NCI-H69 (cell line): Measurements from ENCODE around the gene FOCAD.

ENCODE experiments used
- DNase-seq: peaks from one replicate; lab custom pipeline; 2025; lab: John Stamatoyannopoulos, UW

FOCAD gene

GRCh38 chr9:20683351-20684034 is 566 bp upstream of the FOCAD start:
- DNase-seq, result peak; percentile 81

DNA sequence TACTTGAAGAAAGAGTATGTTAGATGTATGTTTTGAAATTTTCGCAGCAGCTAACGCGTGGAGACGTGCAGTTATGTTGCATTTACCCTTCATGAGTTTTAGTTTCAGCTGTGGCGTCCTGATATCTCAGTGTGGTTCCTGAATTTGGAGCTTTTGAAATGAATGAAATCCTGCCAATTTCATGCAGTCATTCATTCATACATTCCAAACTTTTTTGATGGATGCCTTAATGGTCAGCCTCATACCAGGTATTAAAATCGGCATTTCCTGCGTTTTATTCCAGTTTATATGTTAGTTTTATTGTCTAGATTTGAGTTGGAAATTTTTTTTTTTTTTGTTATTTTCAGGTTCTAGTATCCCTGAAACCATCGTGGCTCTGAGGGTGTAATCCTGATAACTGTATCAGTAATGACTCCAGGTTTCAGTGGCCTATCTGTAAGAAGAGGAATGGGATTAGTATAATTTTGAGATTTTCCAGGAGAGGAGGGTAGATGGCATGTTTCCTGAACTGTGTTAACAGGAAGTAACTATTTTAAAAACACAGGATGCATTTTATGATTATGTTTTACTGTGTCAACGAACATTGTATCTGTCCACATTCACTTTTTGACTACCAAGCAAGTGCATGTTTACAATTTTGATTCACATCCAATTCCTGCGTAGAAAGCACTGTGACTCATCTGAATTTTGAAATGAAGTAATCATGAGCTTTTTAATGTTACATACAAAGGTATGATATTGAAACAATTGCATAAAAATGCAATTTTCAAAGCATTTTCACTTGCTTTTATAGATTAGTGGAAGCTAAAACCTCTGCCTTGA is 1.0 kb downstream of the FOCAD start:
- peak; percentile 34 for DNase-seq

GRCh38 chr9:20685769-20686168 is 1.7 kb downstream of the FOCAD start:
- DNase-seq, result no peak

- peak; percentile 12 for DNase-seq
These were observed 5.8 kb downstream of the FOCAD start for GRCh38 chr9:20689833-20690232.

GRCh38 chr9:20692554-20692953 is 8.5 kb downstream of the FOCAD start:
- no peak for DNase-seq

GRCh38 chr9:20693068-20693467 is 9.0 kb downstream of the FOCAD start:
- no peak for DNase-seq

DNA sequence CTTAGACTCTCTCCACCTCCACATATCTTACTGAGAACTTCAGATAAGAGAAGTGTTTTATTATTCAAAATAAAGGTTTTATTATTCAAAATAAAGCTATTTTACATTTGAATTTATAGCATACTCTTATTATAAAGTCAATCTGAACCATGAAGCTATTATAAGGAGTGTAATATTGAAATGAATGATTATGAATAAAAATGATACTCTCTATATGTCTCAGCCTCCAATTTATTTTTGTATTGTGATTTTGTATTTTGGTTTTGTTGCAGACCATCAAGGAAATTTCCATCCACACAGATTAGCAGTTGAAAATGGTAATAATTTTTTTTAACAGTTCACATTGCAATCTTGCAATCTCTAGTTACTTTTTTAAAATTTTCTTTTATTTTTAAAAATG is 10.2 kb downstream of the FOCAD start:
- no peak for DNase-seq

DNA sequence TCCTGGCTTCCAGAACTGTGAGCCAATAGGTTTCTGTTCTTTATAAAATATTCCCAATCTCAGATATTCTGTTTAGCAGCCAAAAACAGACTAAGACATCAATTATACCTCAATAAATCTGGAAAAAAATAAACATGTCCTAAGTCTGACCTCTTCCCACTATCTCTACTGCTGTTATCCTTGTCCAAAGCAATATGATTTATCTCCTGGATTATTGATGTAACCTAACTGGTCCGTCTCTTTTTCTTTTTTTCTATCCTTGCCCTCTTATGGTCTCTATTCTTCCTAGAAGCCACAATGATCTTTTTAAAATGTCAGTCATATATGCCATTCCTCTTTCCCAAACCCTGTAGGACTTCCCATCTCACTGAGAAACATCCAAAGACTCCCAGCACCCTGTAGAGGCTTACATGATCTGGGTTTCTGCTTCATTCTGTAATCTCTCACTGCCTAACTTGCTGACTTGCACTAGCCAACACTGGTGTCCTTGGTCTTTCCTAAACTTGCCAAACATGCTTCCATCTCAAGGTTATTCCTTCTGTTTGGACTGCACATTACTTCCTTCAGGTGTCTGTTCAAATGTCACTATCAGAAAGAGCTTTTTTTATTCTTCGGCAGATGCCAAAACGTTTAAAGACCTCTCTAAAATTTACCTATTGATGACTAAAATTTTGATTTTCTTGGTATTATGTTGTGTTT is 13.1 kb downstream of the FOCAD start:
- DNase-seq, result no peak

- DNase-seq, result no peak
These were observed 14.7 kb downstream of the FOCAD start for GRCh38 chr9:20698782-20699181.

DNA sequence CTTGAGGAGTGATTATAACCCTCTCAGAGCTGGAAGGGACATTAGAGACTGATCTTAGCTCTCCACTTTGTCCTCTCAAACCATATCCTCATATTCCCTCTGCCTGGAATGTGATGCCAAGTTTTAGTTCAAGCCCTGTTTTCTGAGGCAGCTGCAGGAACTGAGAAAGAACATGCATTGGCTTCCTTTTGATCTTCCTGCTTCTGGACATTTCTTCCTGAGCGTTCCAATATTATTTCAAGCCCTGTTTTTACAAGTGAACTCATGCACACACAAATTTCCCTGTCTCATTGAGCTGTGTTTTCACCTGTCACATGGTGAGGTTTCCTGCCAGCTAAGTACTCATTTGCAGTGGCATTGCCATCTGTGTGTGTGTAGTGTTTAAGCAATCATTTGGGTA is 17.0 kb downstream of the FOCAD start:
- DNase-seq, result peak; percentile 79

DNA sequence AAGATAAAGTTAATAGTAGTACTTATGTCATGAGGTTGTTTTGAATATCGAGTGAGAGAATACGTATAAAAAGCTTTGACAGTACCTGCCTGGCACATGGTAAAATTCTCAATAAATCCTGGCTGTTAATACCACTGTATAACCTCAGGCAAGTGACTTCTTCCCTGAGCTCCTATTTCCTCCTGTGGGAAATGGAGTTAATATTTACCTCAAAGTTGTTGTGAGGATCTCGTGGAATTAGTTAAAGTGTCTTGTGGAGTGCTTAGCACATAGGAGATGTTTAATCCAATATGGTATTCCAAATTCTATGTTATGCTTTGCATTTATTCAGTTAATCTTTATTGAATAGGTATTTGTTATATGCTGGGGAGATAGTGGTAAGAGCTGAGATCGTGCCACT is 18.5 kb downstream of the FOCAD start:
- DNase-seq, result no peak

DNA sequence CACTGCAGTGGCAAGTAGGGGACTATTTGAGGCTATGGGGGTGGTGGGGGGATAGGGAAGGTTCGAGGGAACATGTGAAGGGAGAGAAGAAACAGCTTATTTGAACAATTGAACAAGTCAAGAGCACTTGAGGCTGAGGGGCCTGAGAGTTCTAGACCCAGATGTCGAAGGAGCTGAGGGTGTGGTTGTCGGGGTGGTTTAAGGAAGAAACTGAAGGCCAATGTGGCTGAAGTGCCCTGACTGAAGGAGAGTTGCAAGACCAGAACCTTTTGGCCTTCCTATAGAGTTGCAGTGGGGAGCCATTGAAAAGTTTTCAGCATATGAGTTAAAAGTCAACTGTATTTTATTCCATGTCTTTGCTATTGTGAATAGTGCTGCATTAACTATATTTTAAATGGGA is 19.1 kb downstream of the FOCAD start:
- no peak for DNase-seq

DNA sequence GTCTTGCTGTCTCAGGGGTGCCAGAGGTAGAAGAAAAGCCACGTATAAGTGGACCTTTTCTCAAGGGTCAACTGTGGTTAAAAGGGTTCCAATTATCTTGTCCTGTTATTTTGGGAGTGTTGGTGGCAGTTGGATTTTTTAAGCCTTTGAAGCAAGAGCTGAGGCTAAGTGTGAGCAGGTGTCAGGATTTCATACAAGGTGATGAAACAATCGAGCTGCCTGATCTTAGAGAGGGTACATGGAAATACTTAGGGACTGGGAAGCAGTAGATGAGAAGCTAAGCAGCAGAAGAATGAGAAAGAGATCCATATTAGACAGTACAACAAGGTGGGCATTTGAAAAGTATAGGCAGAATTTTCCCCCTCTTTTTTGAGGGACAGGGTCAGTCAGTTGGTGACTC is 23.6 kb downstream of the FOCAD start:
- DNase-seq, result no peak

GRCh38 chr9:20713172-20713571 is 29.1 kb downstream of the FOCAD start:
- DNase-seq, result no peak

GRCh38 chr9:20714442-20715415 is 30.7 kb downstream of the FOCAD start:
- peak; percentile 15 for DNase-seq

DNA sequence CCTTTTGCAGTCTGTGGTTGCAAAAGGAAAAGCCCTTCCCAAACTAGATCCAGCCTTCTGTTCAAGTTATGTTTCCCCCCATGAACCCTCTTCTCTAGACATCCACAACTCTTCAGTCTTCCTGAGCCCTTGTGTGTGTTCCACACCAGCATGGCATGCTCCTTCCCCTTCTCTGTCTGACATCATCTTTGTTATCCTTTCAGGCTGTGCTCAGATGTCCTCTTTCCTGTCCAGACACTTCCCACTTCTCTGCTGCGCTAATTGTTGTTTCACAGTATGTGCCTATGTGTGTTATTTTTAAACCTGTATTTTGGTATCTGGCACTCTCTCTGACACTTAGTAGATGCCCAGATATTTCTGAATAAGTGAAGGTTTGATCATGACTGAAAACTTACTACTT is 38.2 kb downstream of the FOCAD start:
- peak; percentile 45 for DNase-seq

DNA sequence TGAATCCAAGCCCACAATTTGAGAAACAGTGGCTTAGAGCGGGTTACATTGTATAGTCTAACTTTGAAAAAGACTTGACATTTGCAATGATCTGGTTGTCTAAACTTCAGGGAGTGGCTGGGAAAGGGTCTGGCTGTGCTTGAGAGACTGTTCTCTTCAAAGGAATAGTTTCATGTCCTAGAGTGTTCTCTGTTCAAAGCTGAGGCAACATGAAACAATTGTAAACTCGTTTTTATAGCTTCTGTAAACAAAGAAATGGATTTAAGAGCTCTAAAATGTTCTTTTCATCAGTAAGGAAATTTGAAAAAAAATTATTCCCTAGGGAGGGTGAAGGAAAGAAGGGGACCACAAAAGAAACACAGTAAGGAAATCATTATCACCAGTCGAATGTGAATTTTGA is 41.6 kb downstream of the FOCAD start:
- peak; percentile 19 for DNase-seq

GRCh38 chr9:20726144-20726543 is 42.1 kb downstream of the FOCAD start:
- DNase-seq, result peak; percentile 51

GRCh38 chr9:20728493-20729220 is 44.6 kb downstream of the FOCAD start:
- peak; percentile 68 for DNase-seq

GRCh38 chr9:20729523-20729922 is 45.5 kb downstream of the FOCAD start:
- DNase-seq, result no peak

DNA sequence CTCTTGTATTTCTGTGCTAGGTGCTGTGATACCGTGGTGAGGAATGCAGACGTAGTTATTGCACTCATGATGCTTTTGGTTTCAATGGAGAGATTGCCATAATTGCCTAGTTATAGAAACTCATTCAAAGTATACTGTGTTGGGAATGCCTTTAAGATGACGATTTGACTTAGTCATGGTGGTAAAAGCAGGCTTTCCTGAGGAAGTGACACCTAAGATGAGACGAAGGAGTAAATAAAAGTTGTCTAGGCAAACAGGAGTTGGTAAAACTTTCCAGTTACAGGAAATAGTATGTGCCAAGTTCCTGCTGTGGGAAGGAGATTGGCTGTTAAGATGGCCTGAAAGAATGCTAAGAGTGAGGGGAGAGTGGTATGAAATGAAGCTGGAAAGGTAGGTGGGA is 48.1 kb downstream of the FOCAD start:
- no peak for DNase-seq
